ENCODE results near the gene CCT3.

Gene CCT3

GRCh38 chr1:156319664-156320063, 18.4 kb downstream of the CCT3 start:
- FAIRE-seq = no peak

GRCh38 chr1:156316909-156317308, 21.2 kb downstream of the CCT3 start:
- FAIRE-seq = no peak

- no peak for FAIRE-seq
Measured at GRCh38 chr1:156310962-156311361, 27.1 kb downstream of the CCT3 start.

GRCh38 chr1:156308078-156308477, 30.0 kb downstream of the CCT3 start:
- FAIRE-seq = no peak

- no peak for FAIRE-seq
Measured at GRCh38 chr1:156305215-156305614, 32.9 kb downstream of the CCT3 start.

- FAIRE-seq = no peak
Measured at GRCh38 chr1:156303241-156303640, 34.9 kb downstream of the CCT3 start.

GRCh38 chr1:156298852-156299357, 39.2 kb downstream of the CCT3 start, which contains the start of gene VHLL:
Gene VHLL (minus strand): TSS chr1:156299307. CDS start chr1:156299189, 118 bp downstream.
- no peak for FAIRE-seq

- FAIRE-seq = peak; percentile 66
Measured at GRCh38 chr1:156295391-156295947, 42.6 kb downstream of the CCT3 start, which contains the start of gene GLMP. Gene GLMP (minus strand): TSS chr1:156295679. CDS start chr1:156295645, 34 bp downstream.

GRCh38 chr1:156293895-156294294, 44.2 kb downstream of the CCT3 start:
- FAIRE-seq = no peak

- no peak for FAIRE-seq
Measured at GRCh38 chr1:156293098-156293434, 45.0 kb downstream of the CCT3 start.

- FAIRE-seq = no peak
Measured at GRCh38 chr1:156291226-156292061, 46.6 kb downstream of the CCT3 start.

- FAIRE-seq = no peak
Measured at GRCh38 chr1:156289857-156290256, 48.2 kb downstream of the CCT3 start.

GRCh38 chr1:156286061-156286460, 52.0 kb downstream of the CCT3 start:
- FAIRE-seq = no peak

GRCh38 chr1:156285437-156285836, 52.7 kb downstream of the CCT3 start:
- FAIRE-seq = no peak

- no peak for FAIRE-seq
Measured at GRCh38 chr1:156284757-156285156, 53.3 kb downstream of the CCT3 start.

- no peak for FAIRE-seq
Measured at GRCh38 chr1:156284112-156284511, 54.0 kb downstream of the CCT3 start, which contains the start of gene TMEM79. Gene TMEM79 (plus strand): TSS chr1:156284325. CDS start chr1:156285227, 902 bp downstream.

GRCh38 chr1:156283521-156283920, 54.6 kb downstream of the CCT3 start:
- no peak for FAIRE-seq

- peak; percentile 59 for FAIRE-seq
Measured at GRCh38 chr1:156282479-156283222, 55.4 kb downstream of the CCT3 start, which contains the start of gene SMG5. Gene SMG5 (minus strand): TSS chr1:156282825. CDS start chr1:156282680, 145 bp downstream.

GRCh38 chr1:156281693-156282478, 56.2 kb downstream of the CCT3 start:
- no peak for FAIRE-seq

GRCh38 chr1:156281281-156281680, 56.8 kb downstream of the CCT3 start:
- FAIRE-seq = no peak

GRCh38 chr1:156279837-156280236, 58.3 kb downstream of the CCT3 start:
- no peak for FAIRE-seq

- FAIRE-seq = no peak
Measured at GRCh38 chr1:156276966-156277381, 61.1 kb downstream of the CCT3 start.
